Activated T-cell treated with anti-CD3 and anti-CD28 coated beads for 48 hours (primary cell): ENCODE data around the gene PELO.
"Not testable (repeated sequence)": the region's sequence is repeated elsewhere in the genome, so short reads cannot be mapped to it uniquely, and the experiment has no call there.

Experiments used
- DNase-seq: peaks from one replicate; pipeline ENCODE4 v3.0.0-alpha.2; 2020; ENCODE audit warnings: low read depth

PELO gene, protein sequence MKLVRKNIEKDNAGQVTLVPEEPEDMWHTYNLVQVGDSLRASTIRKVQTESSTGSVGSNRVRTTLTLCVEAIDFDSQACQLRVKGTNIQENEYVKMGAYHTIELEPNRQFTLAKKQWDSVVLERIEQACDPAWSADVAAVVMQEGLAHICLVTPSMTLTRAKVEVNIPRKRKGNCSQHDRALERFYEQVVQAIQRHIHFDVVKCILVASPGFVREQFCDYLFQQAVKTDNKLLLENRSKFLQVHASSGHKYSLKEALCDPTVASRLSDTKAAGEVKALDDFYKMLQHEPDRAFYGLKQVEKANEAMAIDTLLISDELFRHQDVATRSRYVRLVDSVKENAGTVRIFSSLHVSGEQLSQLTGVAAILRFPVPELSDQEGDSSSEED

DNA sequence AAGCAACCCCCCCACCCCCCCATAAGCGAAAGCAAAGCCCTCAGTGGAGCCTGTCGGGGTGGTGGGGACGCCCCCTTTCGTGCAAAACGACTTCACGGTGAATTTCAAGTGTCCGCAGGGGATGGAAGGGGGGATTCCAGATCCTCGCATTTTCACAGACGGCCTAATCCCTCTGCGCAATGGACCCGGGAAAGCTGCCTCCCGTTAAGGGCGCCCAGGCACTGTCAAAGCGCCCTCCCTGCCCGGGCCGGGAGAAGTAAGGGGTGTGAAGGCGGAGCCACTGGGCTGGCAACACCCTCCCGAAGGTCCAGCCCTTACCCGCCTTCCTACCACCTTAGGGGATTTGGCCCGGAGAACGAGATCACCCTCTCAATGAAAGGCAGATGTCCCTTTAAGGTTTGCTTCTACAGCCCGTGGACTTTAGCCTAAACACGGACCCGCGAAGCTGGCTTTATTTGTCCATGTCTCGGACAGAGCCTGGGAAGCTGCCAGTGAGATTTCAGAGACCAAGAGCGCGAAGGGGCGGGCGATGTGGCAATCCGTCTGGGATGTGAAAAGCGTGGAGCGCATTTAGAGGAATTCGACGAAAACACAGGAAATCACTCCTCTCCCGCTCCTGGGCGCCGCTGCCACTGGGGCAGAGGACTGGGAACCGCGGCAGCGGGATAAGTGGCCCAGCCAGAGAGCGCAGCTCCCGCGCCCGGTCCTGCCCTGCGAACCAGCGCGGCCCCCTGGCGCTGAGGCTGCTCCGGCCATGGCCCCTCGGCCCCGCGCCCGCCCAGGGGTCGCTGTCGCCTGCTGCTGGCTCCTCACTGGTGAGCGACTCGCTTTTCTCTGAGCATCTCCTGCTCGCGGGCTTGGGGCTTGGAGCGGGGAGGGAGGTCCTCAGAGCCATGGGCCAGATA, at the start of gene PELO, which contains the start of gene ITGA1:
Gene PELO (plus strand): TSS at position 317 of the 905 bp plus-strand sequence. CDS start 12,479 bp downstream, outside the sequence.
Gene ITGA1 (plus strand): TSS at position 317 of the 905 bp plus-strand sequence. CDS start 438 bp downstream, at position 755.
- peak; percentile 24 for DNase-seq

DNA sequence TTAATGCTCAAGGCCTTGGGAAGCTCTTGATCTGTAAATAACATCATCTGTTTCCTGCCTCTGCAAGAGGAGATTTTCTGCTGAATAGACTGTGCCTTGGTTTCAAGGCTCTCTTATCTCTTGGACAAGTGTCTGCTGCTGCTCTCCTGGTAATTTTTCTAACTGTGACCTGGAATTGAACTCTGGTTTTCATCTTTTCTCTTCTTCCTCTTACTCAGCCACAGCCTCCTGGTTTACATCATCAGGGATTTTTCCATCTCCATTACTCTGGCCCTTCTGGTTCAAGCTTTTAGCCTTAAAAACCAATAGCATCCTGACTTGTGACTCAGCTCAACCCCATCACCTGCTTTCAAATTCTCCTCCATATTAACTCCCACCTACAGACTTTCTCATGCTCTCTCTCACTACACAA, 49.6 kb upstream of the PELO start:
- no peak for DNase-seq

DNA sequence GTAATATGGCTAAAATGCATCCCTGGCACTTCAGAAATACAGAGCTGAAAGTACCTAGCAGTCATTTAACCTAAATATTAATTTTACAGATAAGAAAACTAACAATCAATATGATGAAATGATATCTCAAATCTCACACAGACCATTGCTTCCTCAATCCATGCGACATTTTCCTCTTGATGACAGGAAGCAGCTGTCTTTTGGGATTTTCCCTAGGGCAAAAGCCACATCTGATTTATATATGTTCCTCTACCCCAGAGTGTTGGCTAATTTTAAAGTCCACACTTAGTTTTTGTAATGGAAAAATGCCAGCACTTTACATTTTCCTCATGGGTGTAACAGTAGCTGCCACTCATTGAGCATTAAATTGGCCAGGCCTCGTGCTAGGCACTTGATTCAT, 47.7 kb upstream of the PELO start:
- DNase-seq, result no peak

DNA sequence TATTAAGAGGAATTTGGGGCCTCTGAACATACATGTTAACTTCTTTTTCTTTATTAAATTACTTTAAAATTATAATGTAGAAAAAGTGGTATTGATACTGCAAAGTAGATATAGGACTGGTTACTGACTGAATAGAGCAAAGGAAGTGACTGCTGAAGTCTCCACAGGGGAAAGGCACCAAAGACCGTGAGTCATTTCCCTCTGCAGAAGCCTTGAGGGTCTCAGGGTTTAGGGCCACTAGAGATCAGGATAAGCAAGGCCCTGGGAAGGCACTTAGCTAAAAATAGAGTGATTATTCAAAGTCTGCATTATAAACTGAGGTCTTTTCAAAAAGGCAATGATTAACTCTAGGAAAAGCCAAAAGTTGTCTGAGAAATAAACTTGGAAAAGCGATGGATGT, 44.7 kb upstream of the PELO start:
- no peak for DNase-seq

DNA sequence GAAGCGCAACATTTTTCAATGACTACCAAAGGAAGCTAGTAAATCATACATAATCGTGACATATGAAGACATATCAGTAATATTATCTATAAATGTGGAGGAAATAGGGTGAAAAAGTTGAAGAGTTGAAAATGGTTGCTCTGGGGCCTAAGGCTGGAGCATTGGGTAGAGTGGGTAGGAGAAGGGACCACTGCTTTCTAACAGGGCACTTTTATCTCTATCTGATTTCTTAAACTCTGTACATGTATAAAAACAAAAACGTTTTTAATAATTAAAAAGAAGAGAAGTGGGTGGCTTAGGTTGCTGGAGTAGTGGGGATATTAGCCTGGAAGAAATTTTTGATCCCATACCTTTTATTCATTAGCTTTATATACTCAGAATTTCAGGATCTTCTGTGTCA, 44.2 kb upstream of the PELO start:
- DNase-seq, result no peak

DNA sequence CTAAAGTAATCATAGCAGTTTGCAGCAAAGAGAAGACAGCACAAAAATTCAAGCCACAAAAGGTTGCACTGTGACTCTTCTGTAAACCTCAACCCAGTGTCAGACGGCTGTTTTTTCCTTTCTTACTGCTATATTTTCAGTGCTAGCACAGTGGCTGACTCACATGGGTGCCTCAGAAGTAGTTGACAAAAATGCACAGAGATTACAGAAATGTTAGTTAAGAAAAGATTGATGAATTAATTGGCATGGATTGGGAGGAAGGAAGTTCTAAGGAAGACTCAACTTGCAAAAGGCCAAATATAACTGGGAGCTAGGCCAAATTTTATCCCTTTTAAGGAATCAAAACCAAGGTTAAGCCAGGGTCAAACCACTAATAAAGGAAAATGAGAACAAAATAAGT, 43.7 kb upstream of the PELO start:
- DNase-seq, result peak; percentile 15

DNA sequence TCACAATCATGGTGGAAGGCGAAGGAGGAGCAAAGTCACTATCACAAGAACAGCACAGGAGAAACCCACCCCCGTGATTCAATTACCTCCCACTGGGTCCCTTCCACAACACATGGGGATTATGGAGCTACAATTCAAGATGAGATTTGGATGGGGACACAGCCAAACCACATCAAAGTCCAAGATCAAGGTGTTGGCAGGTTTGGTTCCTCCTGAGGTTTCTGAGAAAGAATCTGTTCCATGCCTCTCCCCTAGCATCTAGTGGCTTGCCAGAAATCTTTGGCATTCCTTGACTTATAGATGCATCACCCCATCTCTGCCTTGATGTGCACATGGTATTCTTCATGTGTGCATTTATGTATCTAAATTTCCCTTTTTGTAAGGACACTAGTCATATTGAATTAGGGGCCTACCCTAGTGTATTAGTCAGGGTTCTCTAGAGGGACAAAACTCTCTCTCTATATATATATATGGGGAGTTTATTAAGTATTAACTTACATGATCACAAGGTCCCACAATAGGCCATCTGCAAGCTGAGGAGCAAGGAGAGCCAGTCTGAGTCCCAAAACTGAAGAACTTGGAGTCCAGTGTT, 42.8 kb upstream of the PELO start:
- not testable (repeated sequence) for DNase-seq

DNA sequence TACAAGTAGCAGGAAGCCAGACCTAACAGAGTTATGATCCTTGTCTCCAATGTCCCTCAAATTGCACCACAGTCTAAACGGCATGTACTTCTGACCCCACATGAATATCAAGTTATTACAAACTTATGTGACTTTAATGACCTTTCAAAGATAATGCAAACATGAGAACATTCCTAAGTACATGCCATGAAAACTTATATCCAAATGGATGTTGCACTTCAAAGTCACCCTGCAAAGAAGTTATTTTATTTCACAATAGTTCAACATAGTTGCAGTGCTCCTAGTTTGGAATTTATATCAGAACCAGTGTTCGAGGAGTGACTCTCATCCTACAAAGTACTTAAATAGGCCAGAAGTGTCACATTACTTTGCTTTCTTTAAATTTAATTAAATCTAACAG, 41.2 kb upstream of the PELO start:
- DNase-seq, result no peak

DNA sequence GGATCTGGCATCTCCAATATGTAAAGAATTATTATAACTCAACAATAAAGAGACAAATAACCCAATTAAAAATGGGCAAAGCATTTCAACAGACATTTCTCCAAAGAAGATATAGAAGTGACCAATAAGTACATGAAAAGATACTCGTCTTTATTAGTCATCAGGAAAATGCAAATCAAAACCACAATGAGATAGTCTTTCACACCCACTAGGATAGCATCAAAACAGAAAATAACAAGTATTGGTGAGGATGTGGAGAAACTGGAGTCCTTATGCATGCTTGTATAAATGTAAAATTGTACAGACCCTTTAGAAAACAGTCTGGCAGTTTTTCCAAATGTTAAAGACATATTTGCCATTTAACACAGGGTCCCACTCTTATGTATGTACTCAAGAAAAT, 39.1 kb upstream of the PELO start:
- DNase-seq, result no peak

DNA sequence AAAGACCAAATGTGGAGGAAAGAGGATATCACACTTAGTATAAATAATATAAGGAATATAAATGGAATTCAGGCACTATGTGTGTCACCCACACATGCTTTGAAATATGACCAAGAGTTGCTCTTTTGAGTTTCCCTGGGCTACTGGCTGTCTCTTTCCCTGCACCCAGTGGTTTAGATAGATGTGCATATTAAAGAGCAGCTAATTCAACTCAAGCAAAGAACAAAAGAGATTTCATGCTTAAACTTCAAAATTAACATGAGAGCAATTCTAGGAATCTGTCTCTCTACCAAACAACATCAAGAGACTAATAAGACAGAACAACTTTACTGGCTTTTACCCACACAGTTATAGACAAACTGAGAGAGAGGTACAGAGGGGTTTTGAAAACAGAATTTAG, 38.0 kb upstream of the PELO start:
- DNase-seq, result no peak

DNA sequence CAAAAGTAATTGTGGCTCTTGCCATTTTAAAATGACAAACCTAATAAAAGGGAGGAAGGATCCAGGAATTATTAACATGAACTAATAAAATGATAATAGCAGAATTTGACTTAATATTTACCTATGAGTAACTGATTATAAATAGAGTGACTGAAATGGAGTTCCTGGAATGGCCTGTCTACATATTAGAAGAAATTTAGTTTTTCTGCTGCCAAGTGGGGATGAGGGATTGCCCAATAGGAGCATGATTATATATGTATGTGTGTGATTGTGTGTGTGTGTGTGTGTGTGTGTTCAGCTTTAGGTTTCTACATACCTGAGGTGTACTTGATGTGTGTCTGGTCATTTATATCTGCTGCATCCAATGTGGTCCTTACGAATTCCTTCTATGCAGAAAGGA, 36.6 kb upstream of the PELO start:
- no peak for DNase-seq

DNA sequence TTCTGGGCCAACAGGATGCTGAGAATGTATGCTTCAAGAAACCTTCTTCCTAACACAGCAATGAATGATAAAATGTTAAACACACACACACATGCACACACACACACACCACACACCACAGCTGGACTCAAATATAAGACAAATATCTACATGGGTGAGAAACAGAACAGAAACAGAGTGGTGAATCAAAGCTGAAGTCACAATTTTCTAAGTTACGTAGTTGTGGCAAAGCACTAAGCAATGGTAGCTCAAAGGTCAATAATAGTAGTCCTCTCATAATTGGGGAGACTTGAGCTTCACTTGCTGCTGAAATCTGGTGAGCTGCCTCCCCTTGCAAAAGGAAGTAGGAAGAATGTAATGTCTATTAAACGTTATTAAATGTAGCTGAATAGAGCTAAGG, 33.7 kb upstream of the PELO start:
- no peak for DNase-seq

DNA sequence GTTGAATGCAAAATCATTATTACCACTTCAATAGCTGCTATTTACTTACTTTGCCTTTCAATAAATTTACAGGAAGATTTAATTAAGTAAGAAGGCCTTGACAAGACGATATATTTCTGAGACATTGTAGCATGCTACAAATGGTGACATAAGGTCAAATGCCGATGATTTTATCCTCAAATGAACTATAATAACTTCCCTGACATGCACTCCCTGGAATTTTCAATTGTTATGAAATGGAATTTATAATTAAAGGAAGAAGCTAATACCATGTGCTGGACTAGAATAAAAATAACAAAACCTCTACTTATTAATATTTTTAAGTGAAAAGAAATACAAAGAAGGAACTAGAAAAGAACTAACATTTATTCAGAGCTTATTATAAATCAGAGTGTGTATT, 30.2 kb upstream of the PELO start:
- DNase-seq, result no peak

DNA sequence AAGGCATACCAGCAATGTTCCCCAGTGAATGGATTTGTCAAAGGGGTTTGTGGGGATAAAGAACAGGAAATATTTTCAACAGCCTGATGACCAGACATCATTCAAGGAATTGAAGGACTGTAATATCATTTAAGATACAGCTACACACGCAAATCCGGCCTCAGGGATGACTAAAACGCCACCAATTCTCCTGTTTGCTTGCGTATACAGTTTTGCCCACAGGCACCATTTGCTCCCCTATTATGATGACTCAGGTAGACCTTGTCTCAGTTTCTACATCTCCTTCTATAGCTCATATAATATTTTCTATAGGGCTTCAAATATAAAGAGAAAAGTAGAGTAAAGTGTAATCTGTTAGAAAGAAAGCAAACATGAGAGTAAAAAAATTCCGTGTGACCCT, 29.7 kb upstream of the PELO start:
- DNase-seq, result no peak

DNA sequence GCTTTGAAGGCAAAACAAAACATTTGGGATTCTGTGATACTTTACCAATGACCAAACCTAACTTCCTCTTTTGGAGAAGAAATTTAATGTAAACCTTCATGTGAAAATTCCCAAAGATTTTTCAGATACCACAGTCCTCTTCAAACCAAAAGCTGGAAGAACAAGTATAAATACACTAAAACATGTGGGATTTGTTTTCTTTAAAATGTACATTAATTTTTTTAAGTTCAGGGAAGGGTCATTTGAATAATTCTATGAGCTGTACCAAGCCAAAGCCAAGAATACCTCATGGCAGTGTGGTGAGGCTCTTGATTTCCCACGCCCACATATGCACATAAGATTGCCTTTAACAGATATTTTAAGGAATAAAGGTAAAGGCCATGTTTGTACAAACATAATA, 28.4 kb upstream of the PELO start:
- no peak for DNase-seq

DNA sequence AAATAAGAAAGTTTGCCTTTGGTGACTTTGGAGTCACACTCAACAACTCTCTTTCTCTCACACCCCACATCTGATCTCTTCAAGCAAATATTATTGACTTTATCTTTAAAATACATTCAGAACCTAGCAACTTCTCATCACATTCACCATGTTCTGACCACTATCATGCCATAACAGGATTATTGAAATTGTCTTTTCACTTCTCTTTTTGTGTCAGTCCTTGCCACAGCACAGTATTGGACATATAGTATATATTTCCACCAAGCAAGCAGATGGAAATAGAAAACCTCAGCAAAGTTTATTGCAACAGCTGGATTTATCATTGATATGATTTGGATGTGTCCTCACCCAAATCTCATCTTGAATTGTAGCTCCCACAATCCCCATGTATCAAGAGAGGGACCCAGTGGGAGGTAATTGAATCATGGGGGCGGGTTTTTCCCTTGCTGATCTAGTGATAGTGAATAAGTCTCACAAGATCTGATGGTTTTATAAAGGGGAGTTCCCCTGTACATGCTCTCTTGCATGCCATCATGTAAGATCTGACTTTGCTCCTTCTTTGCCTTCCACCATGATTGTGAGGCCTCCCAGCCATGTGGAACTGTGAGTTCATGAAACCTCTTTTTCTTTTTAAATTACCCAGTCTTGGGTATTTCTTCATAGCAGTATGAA, 26.9 kb upstream of the PELO start:
- DNase-seq, result peak; percentile 16

DNA sequence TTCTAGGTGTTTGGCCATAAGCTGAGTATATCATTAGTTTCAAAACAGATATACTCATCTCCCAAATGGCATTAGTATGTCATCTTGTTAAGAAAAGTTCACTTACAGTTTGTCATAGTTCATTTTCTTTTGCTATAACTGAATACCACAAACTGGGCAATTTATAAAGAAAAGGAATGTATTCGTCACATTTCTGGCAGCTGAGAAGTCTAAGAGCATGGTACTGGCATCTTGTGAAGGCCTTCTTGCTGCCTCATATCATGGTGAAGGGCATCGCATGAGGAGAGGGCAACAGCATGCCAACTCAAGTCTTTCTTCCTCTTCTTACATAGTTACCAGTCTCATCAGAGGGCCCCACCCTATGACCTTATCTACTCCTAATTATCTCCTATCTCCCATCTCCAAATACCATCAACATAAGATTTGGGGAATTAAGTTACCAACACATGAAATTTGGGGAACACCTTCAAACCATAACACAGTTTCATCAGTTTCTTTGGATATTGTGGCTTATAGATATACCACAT, 20.4 kb upstream of the PELO start:
- DNase-seq, result no peak

DNA sequence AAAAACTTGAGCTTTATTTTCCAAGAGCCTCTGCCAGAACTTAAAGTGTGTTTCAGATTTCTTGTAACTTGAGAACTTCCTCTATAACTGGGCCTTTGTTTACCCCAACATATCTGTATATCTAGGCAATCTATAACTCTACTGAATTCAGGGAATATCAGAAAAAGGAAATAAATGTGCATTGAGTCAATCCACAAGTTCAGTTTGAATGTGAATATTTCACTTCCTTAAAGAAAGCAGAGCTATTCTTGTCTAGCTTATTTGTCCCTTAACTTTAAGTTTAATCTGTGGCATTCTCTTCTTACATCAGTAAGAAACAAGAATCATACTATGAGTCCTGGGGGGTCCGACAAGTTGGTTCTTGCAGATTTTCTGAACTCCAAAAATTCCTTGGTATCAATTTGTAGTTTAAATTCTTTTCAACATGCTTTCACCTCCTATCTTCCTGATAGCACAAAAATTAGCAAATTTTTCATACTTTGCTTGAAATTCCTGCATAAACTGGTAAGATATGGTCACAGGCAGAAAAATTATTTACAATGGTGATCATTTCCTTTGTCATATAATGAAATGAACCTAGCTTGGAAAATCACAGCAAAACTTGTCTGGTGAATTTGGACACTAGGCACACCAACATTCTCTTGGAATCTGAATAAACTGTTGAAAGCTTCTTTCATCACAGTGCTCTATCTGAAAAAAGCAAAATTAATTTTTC, 19.8 kb upstream of the PELO start:
- no peak for DNase-seq

DNA sequence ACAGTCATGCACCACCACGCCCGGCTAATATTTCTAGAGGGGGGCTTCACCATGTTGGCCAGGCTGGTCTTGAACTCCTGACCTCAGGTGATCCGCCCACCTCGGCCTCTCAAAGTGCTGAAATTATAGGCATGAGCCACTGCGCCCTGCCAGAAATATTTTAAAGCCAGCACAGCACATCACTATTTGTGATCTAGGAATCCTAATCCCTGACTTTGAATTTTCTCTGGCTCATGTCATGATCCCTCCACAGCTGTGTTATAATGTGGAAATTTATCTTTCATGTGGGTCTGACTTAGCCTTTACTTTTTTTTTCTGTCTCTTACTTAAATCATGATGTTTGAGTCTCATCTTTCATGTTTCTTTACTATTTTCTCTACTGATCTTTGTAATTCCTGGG, 18.7 kb upstream of the PELO start:
- no peak for DNase-seq

DNA sequence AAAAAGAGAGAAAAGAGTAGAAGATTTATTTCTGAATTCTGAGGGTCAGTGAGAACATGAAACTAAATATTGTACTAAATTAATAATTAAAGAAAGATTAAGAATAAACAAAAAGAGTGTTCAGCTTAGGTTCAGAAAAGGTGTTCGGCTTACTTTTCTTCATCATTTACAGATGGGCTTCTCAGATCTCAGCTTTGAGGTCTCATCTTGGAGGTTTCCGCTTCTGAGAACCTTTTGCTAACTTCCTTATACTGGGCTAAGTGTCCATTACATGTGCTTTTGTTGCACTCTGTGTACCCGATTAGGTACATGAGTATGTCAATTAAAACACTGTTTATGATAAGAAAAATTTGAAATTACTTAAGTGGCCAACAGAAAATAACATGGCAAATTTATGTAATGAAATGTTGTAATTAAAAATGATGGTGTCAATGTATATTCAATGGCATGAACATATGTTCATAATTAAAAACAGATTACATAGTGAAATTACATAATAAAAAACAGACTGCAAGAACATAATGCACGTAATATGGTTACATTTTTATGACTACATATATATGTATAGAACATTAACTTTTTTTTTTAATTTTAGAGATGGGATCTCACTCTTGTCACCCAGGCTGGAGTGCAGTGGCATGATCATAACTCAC, 17.3 kb upstream of the PELO start:
- DNase-seq, result no peak
